HG02981 (cell line): Measurements from ENCODE around the gene PRRC2B.
A peak's percentile ranks its signal among the peaks of the same experiment; 100 is the strongest.

ENCODE experiments used
- ATAC-seq: cut with Tn5 transposase; IDR thresholded peaks from one replicate; pipeline ENCODE4 v1.9.1; 2021; ENCODE audit warnings: mild to moderate bottlenecking, moderate library complexity; ENCODE audit not compliant: unreplicated experiment

The PRRC2B gene

GRCh38 chr9:131484051-131484445, 90.2 kb downstream of the PRRC2B start:
- no peak for ATAC-seq

DNA sequence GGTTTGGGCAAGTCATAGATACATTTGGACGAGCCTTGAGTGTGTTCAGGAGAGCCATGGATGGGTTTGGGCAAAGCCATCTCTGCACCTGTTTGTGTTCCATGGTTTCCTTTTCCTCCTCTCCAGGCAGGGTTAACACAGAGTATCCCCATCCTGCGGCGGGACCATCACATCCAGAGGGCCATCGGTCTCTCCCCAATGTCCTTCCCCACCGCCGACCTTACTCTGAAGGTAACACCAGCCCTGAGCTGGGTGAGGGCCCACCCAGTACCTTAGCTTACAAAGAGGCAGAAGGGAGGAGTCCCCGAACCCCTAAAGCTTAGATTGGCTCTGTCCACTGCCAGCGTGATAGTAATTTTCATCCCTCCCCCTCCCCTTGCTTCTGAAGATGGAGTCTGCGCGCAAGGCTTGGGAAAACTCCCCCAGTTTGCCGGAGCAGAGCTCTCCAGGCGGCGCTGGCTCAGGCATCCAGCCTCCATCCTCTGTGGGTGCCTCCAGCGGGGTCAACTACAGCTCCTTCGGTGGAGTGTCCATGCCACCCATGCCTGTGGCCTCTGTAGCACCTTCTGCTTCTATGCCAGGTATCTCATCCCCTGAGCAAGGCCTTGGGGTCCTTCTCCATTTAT, 90.8 kb downstream of the PRRC2B start:
- ATAC-seq = no peak

- ATAC-seq = no peak
Measured at GRCh38 chr9:131485206-131485605, 91.3 kb downstream of the PRRC2B start.

GRCh38 chr9:131485728-131486422, 92.0 kb downstream of the PRRC2B start:
- ATAC-seq = no peak

DNA sequence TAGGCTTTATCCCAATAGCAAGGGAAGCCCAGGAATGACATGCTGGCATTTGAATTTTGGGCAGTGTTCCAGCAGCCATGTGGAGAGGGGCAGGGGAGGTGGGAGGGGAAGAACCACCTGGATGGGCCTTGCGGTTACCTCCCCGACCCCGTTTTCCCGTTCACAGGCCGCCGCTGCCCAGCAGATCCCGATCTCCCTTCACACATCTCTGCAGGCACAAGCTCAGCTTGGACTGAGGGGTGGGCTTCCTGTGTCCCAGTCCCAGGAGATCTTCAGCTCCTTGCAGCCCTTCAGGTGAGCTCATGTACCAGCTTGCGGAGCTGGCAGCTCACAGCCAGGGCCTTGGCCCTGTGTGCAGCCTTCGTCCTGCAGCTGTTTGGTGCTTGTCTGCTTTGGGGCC, 93.1 kb downstream of the PRRC2B start:
- no peak for ATAC-seq

GRCh38 chr9:131487621-131488031, 93.7 kb downstream of the PRRC2B start:
- no peak for ATAC-seq

GRCh38 chr9:131490514-131490913, 96.6 kb downstream of the PRRC2B start:
- ATAC-seq = no peak

- ATAC-seq = no peak
Measured at GRCh38 chr9:131491001-131491710, 97.3 kb downstream of the PRRC2B start.

GRCh38 chr9:131492070-131492469, 98.2 kb downstream of the PRRC2B start:
- ATAC-seq = no peak

GRCh38 chr9:131494296-131494870, 100.5 kb downstream of the PRRC2B start:
- ATAC-seq = no peak

GRCh38 chr9:131495785-131496184, 101.9 kb downstream of the PRRC2B start:
- no peak for ATAC-seq

DNA sequence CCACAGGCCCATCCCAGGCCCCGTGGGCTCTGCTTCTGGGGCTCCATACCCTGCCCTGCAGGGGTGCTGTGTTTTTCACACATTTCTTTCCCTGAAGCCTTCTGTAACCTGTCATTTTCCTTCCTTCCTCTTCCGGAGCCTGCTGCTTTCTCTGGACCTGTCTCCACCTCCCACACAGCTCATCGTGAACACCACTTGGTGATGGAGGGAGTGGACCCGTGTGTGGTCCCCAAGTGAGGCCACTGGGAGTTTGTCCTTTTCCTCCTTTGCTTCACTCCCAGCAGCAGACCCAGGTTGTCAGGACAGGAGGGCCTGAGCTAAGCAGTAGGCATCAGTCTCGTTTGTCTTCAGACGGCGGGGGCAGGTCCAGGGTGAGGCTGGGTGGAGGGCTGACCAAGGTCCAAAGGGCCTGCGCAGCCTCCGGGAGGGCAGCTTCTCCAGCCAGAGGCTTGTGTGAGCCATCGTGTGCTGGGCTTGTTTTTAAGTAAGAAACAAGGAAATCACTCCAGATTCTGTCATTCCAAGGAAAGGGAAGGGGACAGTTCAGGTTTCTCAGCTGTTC, 103.0 kb downstream of the PRRC2B start:
- no peak for ATAC-seq

DNA sequence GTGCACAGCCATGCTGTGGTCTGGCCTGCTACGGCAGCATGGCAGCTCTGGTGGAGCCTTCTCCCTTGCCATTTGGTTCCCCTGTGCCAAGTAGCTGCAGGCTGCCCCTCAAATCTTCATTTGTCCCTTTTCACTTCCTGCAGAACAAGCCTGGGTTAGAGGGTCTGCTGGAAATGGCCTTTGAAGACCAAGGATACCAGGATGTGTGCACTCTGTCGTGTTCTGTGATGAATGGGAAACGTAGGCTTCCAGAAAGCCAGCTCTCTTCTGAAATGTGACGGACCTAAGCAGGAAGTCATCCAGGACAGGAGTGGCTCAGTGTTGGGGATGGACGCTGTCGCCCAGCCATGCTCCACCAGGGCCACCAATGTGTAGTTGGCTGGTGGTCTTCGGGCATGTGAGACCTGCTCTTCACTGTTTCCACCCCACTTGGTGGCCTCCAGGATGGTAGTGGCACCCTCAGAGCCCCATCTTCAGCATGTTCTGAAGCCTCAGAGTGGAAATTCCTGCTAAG, 105.4 kb downstream of the PRRC2B start:
- no peak for ATAC-seq

DNA sequence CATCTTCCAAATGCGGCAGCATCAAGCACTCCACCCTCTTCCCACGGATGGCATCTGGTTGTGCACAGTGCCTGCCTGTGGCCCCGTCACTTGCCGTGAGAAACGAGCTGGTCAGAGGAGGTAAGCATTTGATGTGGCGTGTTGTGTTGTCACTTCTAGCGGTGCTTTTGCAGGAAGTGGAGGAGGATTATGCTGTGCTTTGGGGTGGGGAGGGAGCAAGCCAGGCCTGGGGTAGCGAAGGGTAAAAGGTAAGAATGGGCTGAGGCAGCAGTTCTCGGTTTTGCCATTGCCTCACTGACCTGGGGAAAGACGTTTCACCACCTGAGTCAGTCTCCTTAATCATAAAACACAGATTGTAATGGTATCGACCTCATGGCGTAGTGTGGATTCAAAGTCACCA, 106.5 kb downstream of the PRRC2B start:
- no peak for ATAC-seq

- ATAC-seq = no peak
Measured at GRCh38 chr9:131500939-131501541, 107.2 kb downstream of the PRRC2B start.

GRCh38 chr9:131502781-131503625, 109.1 kb downstream of the PRRC2B start, which contains the start of gene POMT1:
POMT1 (plus strand) TSS chr9:131502918; CDS start chr9:131504219, 1,301 bp downstream.
- ATAC-seq = peak; percentile 85

GRCh38 chr9:131503626-131504465, 110.0 kb downstream of the PRRC2B start:
- ATAC-seq = no peak

- no peak for ATAC-seq
Measured at GRCh38 chr9:131505012-131505411, 111.1 kb downstream of the PRRC2B start.

GRCh38 chr9:131511416-131511815, 117.5 kb downstream of the PRRC2B start:
- ATAC-seq = no peak
